Stimulated activated CD8-positive, alpha-beta memory T cell treated with anti-CD3 and anti-CD28 coated beads, Interleukin-15, amount 100 ng/mL, for 1 hour (primary cell): ENCODE measurements around the gene TTC39C.

Source experiments
- DNase-seq: peaks from one replicate; pipeline ENCODE4 v3.0.0-alpha.2; 2020; ENCODE audit warnings: low read depth

Gene TTC39C

GRCh38 chr18:23992089-23992940 is 22.2 kb upstream of the TTC39C start:
- no peak for DNase-seq

GRCh38 chr18:23992941-23993280 is 21.6 kb upstream of the TTC39C start:
- no peak for DNase-seq

DNA sequence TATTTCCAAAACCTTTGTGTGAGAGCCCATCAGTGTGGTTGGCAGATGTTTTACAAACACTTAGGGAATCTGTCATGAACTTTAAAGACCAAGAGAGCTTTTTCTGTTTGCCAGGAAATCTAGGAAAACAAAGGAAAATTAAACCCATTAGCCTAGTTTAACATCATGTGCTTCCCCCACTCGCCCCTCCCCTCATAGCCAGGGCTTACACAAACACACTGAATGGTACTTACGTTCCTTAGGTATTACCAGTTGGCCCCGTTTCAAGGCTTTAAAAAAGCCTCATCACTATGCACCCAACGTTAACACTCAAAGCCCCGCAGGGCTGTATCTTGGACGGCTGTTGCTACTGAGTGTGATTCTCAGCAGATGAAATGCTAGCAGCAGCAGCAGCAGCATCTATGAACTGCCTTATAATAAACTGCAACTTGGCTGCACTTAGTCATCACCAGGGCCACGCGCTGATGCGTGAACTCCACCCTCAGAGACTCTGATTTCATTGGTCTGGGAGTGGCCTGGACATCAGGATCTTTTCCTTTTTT is 20.1 kb upstream of the TTC39C start:
- DNase-seq = no peak

GRCh38 chr18:23995180-23995579 is 19.4 kb upstream of the TTC39C start:
- DNase-seq = no peak

GRCh38 chr18:23998018-23998417 is 16.5 kb upstream of the TTC39C start:
- DNase-seq = no peak

GRCh38 chr18:23998820-23999219 is 15.7 kb upstream of the TTC39C start:
- DNase-seq = no peak

DNA sequence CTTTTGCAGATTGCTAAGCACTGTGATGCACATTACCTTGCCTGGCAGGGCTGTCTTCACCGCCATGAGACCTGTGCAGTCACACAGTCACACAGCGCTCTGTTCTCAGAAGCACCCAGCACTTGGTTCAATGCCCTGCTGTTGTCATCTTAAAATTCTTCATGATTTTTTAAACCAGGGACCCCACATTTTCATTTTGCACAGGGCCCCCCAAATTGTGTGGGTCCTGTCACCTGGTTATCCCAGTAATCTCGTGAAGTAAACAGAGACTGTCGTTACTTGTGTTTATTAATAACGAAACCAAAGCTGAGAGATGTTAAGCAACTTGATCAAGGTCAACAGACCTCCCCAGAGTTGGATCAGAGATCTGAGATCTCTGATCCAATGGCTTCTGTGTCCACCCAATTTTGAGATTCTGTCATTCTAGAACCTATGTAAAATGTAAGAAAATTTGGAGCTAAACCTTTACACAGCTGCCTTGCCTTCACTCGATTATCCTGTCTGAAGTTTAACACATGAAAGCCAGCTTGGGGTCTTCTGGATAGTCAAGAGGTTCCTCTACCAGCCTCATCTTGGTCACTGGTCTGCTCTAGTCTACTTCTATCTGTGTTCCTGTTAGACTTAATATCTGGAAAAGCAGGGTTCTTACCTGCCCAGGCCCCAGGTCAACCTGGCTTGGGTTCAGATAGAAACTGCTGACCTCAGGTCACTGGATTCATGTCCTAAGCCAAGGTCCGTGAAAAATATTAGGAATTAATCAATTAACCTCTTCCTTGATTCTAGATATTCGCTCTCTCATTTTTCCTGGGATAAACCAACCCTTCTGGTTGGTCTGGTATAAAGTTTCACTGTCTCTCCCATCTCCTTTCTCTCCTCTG is 13.7 kb upstream of the TTC39C start:
- no peak for DNase-seq

DNA sequence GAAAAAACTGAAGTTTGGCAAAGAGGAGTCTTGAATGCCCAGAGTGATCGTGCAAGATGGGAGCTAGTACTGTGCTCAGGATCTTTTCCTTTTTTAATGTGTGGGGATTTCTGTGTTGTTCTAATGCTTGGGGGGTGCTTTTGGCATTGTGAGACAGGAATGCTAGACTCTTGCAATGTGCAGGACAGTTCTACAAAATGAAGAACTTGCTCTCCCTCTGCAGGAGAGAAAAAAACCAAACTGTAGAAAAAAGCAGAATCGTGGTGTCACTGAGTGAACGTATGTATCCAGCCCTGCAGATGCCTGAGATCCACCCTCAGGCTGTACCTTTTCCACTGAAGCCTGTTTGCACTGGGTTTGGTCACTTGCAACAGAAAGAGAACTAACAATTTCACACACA is 12.1 kb upstream of the TTC39C start:
- DNase-seq = no peak

GRCh38 chr18:24003288-24003687 is 11.3 kb upstream of the TTC39C start:
- DNase-seq = no peak

GRCh38 chr18:24003903-24004640 is 10.5 kb upstream of the TTC39C start:
- DNase-seq = no peak

DNA sequence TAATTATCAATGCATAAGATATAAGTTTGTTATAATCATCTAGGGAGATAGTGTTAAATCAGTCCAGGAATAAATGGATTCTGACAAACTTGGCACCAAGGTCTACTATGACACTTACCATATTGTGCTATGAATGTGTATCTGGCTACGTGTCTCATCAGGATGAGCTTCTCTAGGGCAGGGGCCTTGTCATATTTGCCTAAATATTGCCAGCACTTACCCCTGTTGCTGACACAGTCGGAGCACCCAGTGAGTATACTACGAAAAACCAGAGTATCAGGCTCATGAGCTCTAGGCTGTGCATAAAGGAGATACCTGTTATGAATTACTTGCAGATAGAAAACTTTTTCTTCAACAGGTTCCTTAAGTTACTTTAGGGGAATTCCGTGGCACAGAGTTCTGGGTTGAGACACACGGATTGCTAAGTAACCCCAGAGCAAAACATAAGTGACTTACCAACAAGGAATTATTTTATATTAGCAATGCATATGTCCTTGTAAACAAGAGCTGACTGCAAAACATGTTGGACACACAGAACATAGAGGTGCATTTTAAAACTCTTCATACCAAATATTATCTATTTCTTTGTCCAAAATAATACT is 7.7 kb upstream of the TTC39C start:
- DNase-seq = no peak

- DNase-seq = no peak
Measured at GRCh38 chr18:24009246-24009645, 5.3 kb upstream of the TTC39C start.

DNA sequence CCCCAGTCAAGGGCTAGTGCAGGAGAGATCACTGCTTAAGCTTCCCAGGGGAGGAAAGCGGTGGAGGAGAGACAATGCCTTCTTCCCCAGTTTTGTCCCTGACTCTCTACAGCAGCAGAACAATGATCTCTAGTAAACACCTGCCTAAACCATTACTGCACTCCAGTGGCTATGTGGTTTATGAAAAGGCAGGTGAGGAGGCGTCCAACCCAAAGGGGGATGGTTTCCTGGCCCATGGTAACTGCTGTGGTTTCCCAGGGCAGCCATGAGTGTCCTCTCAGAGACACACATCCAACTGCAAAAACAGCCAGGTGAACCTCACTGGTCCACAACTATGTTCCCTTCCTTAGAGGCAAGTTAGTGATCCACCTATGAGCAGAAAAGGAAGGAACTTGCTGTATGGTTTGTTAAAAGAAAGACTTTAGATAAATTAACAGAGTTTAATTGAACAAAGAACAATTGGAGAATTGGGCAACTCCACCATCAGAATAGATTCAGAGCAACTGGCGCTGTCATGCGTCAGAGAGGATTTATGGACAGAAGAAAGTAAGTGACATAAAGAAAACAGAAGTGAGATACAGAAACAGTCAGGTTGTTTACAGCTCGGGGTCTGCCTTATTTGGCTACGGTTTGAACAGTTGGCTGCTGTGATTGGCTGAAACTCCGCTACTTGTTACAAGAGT is 4.8 kb upstream of the TTC39C start:
- DNase-seq = no peak

DNA sequence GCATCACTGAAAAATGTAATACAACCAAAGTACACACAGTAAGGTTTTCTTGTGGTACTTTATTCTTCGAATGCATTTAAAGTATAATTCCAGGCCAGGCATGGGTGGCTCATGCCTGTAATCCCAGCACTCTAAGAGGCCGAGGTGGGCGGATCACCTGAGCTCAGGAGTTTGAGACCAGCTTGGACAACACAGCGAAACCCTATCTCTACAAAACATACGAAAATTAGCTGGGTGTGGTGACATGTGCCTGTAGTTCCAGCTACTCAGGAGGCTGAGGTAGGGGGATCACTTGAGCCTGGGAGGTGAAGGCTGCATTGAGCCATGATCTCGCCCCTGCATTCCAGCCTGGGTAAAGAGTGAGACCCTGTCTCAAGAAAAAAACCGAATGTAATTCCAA is 3.9 kb upstream of the TTC39C start:
- no peak for DNase-seq

GRCh38 chr18:24011123-24011917 is 3.2 kb upstream of the TTC39C start:
- DNase-seq = no peak

DNA sequence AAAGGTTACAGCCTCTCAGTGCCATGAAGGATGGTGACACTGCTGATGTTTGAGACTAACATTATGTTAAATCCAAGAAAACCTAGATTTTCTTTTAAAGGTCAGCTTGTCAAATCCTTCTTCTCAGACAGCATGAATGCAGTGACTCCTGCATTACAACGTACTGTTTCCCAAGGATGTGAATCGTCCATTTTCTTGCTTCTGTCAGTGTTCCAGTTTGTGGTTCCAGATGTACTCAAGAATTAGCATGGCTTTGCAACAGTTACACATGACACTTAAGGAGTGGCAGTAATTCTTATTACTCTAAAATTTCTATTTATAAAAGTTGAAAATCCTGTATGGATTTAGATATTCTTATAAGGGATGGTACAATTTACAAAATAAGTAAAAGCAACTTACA is 1.5 kb upstream of the TTC39C start:
- no peak for DNase-seq

DNA sequence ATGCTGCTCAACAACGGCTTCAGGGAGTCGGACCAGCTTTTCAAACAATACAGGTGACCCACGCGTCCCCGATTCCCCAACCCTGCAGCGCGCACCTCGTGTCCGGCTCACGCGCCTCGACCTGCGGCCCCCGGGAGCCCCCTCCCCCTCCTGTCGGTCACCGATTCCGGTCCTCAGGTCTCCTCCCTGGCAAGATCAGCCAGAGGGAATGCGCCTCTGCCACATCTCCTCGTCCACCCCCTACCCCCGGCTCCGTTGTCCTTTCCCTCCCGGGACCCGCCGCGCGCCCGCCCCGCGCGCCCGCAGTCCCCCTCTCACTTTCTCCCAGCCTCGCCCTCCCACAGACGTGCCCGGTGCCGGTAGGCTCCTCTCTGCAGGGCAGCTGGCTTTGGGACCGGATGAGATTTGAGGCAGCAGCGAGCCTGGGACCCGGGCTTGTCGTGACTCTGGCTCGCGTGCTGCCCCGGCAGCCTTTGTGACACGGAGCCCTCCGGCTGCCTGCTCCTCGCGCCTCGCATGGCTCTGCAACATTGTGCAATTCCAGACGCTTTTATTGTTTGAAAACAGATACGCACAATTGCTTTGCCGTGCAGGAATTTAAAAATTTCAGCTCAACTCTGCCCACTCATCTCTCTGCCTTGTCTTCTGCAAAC is 558 bp downstream of the TTC39C start:
- DNase-seq = no peak

GRCh38 chr18:24015639-24016631 is 1.4 kb downstream of the TTC39C start:
- DNase-seq = no peak

DNA sequence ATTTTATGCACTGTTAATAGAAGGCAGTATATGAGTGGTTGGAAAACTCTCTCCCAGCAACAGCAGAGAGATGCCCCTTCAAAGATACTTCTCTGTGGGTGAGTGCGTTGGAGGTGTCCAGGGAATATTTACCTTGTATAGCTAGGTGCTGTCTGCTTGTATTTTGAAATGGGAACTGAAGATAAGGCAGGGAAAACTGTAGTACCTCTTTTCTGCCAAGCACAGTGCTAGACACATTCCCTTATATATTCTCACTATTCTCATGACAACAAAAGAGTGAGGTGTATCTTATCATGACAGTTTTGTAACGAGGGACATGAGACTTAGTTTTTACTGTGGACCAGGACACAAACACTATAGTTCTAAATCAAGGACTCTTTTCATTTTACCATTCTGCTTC is 2.1 kb downstream of the TTC39C start:
- no peak for DNase-seq
